K562 (cell line): Measurements from ENCODE around the gene RPS8. TPM values are rescaled to one million over a fixed set of nuclear protein-coding genes. Genes with fewer than 3 reads are reported as not detected.

Source experiments
- ADNP ChIP-seq: fragments of 200-800 bp; sonication (Bioruptor generic); IDR thresholded peaks from 2 replicates; pipeline ENCODE4 v1.6.1; 2016; ENCODE audit warnings: missing genetic modification characterization, missing compliant biosample characterization
- BRCA1 ChIP-seq, 2 experiments: fragments of 450-650 bp in 1 of 2; sonication (generic) in 1 of 2; formaldehyde crosslinking in 1 of 2; IDR thresholded peaks; 2 replicates each; pipeline versions ENCODE4 v1.5.0 to v1.6.1; 2017 to 2020; ENCODE audit warnings: mild to moderate bottlenecking in 1 of 2, missing genetic modification reagents in 1 of 2
- CREB5 ChIP-seq: fragments of 250-450 bp; sonication (Bioruptor Pico); IDR thresholded peaks from 2 replicates; pipeline ENCODE4 v1.5.0; 2020; ENCODE audit warnings: mild to moderate bottlenecking
- DACH1 ChIP-seq: fragments of 450-650 bp; IDR thresholded peaks from 2 replicates; pipeline ENCODE4 v1.6.1; 2018; ENCODE audit not compliant: partially characterized antibody
- FOSL1 ChIP-seq: fragments of 200-800 bp; sonication (Bioruptor generic); conservative IDR thresholded peaks from 2 replicates; pipeline ENCODE4 v1.6.1; 2016; ENCODE audit warnings: missing genetic modification characterization, missing compliant biosample characterization
- FOXP1 ChIP-seq: sonication (generic); formaldehyde crosslinking; IDR thresholded peaks from 2 replicates; pipeline ENCODE4 v1.8.0; 2022; ENCODE audit warnings: mild to moderate bottlenecking, missing genetic modification reagents
- GTF2A2 ChIP-seq: IDR thresholded peaks from 2 replicates; pipeline ENCODE4 v1.6.1; 2016; ENCODE audit warnings: mild to moderate bottlenecking, missing genetic modification characterization, missing compliant biosample characterization
- JUN ChIP-seq, 2 experiments: sonication (generic) in 1 of 2; formaldehyde crosslinking in 1 of 2; IDR thresholded peaks; 2 replicates each; pipeline versions ENCODE4 v1.6.1 to v1.8.0; 2012 to 2022; ENCODE audit warnings: borderline replicate concordance in 2 of 2, mild to moderate bottlenecking in 2 of 2, improper control_type of control experiment in 1 of 2, low read depth in 1 of 2, low read length in 1 of 2, missing genetic modification reagents in 1 of 2
- KDM1A ChIP-seq, 2 experiments: fragments of 450-650 bp; IDR thresholded peaks; 2 replicates each; pipeline ENCODE4 v1.6.1; 2016; ENCODE audit warnings: mild to moderate bottlenecking in 2 of 2
- KLF13 ChIP-seq: fragments of 450-650 bp; IDR thresholded peaks from 2 replicates; pipeline ENCODE4 v1.6.1; 2016; ENCODE audit warnings: missing genetic modification characterization, low read depth, mild to moderate bottlenecking, missing compliant biosample characterization, moderate library complexity, borderline replicate concordance
- L3MBTL2 ChIP-seq: fragments of 450-650 bp; IDR thresholded peaks from 2 replicates; pipeline ENCODE4 v1.6.1; 2016; ENCODE audit warnings: mild to moderate bottlenecking, moderate library complexity
- MTA1 ChIP-seq: fragments of 450-650 bp; IDR thresholded peaks from 2 replicates; pipeline ENCODE4 v1.6.1; 2017; ENCODE audit warnings: borderline replicate concordance
- MTF1 ChIP-seq: fragments of 250-450 bp; sonication (Bioruptor Pico); IDR thresholded peaks from 2 replicates; pipeline ENCODE4 v1.9.0; 2021; ENCODE audit warnings: moderate library complexity, mild to moderate bottlenecking, inconsistent platforms, borderline replicate concordance
- NFATC3 ChIP-seq: fragments of 450-650 bp; IDR thresholded peaks from 2 replicates; pipeline ENCODE4 v1.6.1; 2017; ENCODE audit warnings: mild to moderate bottlenecking
- NFIX ChIP-seq: fragments of 250-450 bp; sonication (Bioruptor Pico); IDR thresholded peaks from 2 replicates; pipeline ENCODE4 v1.4.0; 2020; ENCODE audit warnings: low read depth, mild to moderate bottlenecking, moderate library complexity
- PATZ1 ChIP-seq: fragments of 250-450 bp; sonication (Bioruptor Pico); IDR thresholded peaks from 2 replicates; pipeline ENCODE4 v1.5.0; 2020; ENCODE audit warnings: mild to moderate bottlenecking, borderline replicate concordance
- RFX7 ChIP-seq: fragments of 250-450 bp; sonication (Bioruptor Pico); IDR thresholded peaks from 2 replicates; pipeline ENCODE4 v1.5.1; 2021; ENCODE audit warnings: mild to moderate bottlenecking
- SRSF9 ChIP-seq: fragments of 200-400 bp; formaldehyde crosslinking; IDR thresholded peaks from 2 replicates; pipeline ENCODE4 v1.6.1; 2017; ENCODE audit warnings: low read depth, low read length, borderline replicate concordance
- XRCC3 ChIP-seq: fragments of 450-650 bp; IDR thresholded peaks from 2 replicates; pipeline ENCODE4 v1.6.1; 2017; ENCODE audit warnings: mild to moderate bottlenecking, moderate library complexity
- ZC3H11A ChIP-seq: IDR thresholded peaks from 2 replicates; pipeline ENCODE4 v1.6.1; 2012; ENCODE audit warnings: low read depth, low read length, improper control_type of control experiment
- ZFX ChIP-seq: sonication (generic); formaldehyde crosslinking; IDR thresholded peaks from 2 replicates; pipeline ENCODE4 v1.8.0; 2022; ENCODE audit warnings: mild to moderate bottlenecking, missing genetic modification reagents, moderate library complexity
- ZNF224 ChIP-seq: sonication (generic); formaldehyde crosslinking; IDR thresholded peaks from 2 replicates; pipeline ENCODE4 v1.8.0; 2022; ENCODE audit warnings: mild to moderate bottlenecking, missing genetic modification reagents
- ZNF512 ChIP-seq: IDR thresholded peaks from 2 replicates; pipeline ENCODE4 v1.6.1; 2016; ENCODE audit warnings: missing genetic modification characterization, missing compliant biosample characterization
- ZNF668 ChIP-seq: fragments of 250-450 bp; sonication (Bioruptor Pico); IDR thresholded peaks from 2 replicates; pipeline ENCODE4 v1.8.0; 2022; ENCODE audit warnings: mild to moderate bottlenecking, inconsistent platforms
- polyA plus RNA-seq, 8 experiments: library from polyadenylated mRNA; depleted of rRNA in 4 of 8; stranded (reverse) in 5 of 8; unstranded in 3 of 8; fragments of >200 nt; fragmentation: Nextera tagmentation in 2 of 8; fragmentation: Illumina TruSeq in 1 of 8; extraction: Ambion mirVana in 2 of 8; extraction: Trizol in 1 of 8; gene quantifications; 2 replicates each; pipeline versions ENCODE4 v1.2.1 to v1.2.3, GENCODE V29; 2011 to 2014; ENCODE audit warnings: inconsistent platforms in 1 of 8, missing spikeins in 1 of 8
- total RNA-seq, 7 experiments: library from RNA; depleted of rRNA in 6 of 7; stranded (reverse); fragments of >200 nt in 6 of 7; fragmentation: Illumina TruSeq in 2 of 7; extraction: Trizol in 2 of 7; gene quantifications; 2 replicates each; pipeline versions ENCODE4 v1.2.1 to v1.2.3, GENCODE V29; 2011 to 2021; ENCODE audit warnings: low replicate concordance in 1 of 7

Gene RPS8
- total and polyA plus RNA-seq, 9 of the 15 experiments (the other 6 are each of a cell fraction or from before 2014, with no cell fraction given): 2,431 to 4,168 (median 3,109) TPM

GRCh38 chr1:44808938-44809917 is 33.9 kb downstream of the RPS8 start (continued):
- no peak for TF ChIP-seq ZFX (CRISPR knock-in tag)
- TF ChIP-seq SRSF9: no peak
- TF ChIP-seq NFIX: no peak
- TF ChIP-seq KLF13: no peak
- TF ChIP-seq JUN (IDR thresholded peaks at IDR 0.05; ENCODE audit: borderline replicate concordance, low read depth, low read length): no peak
- TF ChIP-seq JUN (CRISPR knock-in tag; IDR thresholded peaks at IDR 0.05; ENCODE audit: borderline replicate concordance): no peak
- no peak for TF ChIP-seq ZNF668 (CRISPR knock-in tag)
- no peak for TF ChIP-seq ZC3H11A
- TF ChIP-seq FOXP1 (CRISPR knock-in tag): no peak
- TF ChIP-seq DACH1: peak; percentile 54
- TF ChIP-seq BRCA1 (IDR thresholded peaks at IDR 0.05): no peak
- no peak for TF ChIP-seq BRCA1 (CRISPR knock-in tag; IDR thresholded peaks at IDR 0.05)
- TF ChIP-seq CREB5 (CRISPR knock-in tag): no peak
- TF ChIP-seq L3MBTL2: no peak
- TF ChIP-seq RFX7 (CRISPR knock-in tag): no peak
- TF ChIP-seq ZNF512 (tag): no peak
- TF ChIP-seq FOSL1 (tag): no peak
- no peak for TF ChIP-seq NFATC3
- TF ChIP-seq PATZ1: no peak
- TF ChIP-seq GTF2A2 (tag): no peak
- TF ChIP-seq ZNF224 (CRISPR knock-in tag): no peak
- peak; percentile 53 to 58; a peak in 3 of 4 replicates for TF ChIP-seq KDM1A (IDR thresholded peaks at IDR 0.05)
- no peak for TF ChIP-seq XRCC3
- TF ChIP-seq MTA1: no peak
- no peak for TF ChIP-seq ADNP (tag)
- TF ChIP-seq MTF1: no peak
